ENCODE results near the gene TSC1.

DNA sequence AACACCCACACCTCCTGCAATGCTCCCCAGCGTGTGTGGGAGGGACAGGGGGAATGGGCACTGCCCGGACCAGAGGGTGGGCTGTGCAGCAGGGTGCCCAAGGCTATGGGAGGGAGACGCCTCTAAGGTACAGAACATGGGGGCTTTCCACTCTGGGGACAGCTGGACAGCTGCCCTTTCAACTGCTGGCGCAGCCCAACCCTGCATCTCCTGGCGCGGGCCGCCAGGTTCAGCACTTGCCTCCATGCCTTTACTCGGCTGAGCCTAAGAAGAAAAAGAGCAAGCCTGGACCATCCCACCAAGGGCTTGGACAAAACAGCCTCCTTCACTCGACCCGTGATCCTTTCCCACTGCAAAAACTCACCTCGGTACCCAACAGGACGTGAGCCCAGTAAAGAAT lies 81.3 kb downstream of the TSC1 start:
- no peak for TF ChIP-seq CTCF (IDR thresholded peaks at IDR 0.05)
- no peak for TF ChIP-seq POLR2A (IDR thresholded peaks at IDR 0.05)
- no peak for TF ChIP-seq POLR2AphosphoS5 (IDR thresholded peaks at IDR 0.05)

Data from prostate gland (tissue), 2 donors.